Skin of body (tissue), 2 donors: ENCODE results near the gene CFI. TPM values are rescaled to one million over a fixed set of nuclear protein-coding genes. Genes with fewer than 3 reads are reported as not detected.

Experiments
- DNase-seq: peaks from one replicate; lab custom pipeline; 2025; lab: John Stamatoyannopoulos, UW
- total RNA-seq: library from RNA; depleted of rRNA; stranded (reverse); fragments of >200 nt; gene quantifications from one replicate; pipeline ENCODE4 v1.2.3, GENCODE V29; 2014

The CFI gene
- 10.1 TPM for total RNA-seq

DNA sequence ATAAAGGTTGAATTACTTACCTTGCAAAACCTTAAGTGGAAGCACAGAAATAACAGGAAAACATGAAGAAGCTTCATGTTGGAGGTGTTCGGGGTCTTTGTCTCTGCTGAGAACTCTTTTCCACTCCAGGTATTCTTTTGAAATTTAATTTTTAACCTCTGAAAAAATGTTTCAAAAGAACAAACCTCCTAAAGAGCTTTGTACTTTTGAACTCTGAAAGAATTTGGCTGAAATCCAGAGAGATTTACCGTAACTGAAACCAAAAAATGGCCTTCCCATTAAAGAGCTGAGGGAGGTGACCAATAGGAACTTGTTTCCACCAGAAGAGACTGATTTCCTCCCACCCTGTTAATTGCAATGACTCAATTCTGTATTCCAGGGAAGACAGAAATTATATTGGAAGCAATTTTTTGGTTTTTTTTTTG lies at the start of gene CFI:
CFI (minus strand) TSS at position 105 of the 425 bp plus-strand sequence; CDS start at position 77, 28 bp downstream.
- DNase-seq, result no peak

DNA sequence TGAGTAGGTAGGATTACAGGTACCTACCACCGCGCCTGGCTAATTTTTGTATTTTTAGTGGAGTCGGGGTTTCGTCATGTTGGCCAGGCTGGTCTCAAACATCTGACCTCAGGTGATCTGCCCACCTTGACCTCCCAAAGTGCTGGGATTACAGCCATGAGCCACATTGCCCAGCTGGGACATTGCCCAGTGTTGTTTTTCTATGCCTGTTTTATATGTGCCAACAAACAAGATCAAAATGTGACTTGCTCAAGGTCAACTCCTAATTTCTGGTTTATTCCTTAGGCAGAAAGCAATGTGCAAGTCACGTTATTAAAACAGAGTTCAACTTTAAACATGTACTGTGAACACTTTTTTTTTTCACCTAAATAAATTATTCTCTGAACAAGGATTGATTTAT lies 48.8 kb upstream of the CFI start:
- no peak for DNase-seq

DNA sequence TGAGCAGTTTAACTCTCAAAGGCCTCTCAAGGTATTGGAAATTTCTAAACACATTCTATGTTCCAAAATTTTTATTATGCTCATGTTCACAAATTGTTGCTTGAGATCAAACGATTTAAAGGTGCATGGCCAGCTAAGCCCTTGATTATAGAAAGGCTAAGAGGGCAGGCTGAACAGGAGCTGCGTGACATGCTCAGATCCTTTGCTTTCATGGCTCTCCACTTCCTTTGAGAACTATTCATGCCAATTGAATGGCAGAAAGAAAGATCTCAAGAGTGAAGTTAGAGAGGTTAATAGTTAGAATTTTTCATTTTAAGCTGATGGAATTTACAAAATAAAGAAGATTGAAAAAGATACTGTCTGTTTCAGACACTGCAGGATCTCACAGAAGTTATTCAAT lies 46.7 kb upstream of the CFI start:
- DNase-seq, result no peak

DNA sequence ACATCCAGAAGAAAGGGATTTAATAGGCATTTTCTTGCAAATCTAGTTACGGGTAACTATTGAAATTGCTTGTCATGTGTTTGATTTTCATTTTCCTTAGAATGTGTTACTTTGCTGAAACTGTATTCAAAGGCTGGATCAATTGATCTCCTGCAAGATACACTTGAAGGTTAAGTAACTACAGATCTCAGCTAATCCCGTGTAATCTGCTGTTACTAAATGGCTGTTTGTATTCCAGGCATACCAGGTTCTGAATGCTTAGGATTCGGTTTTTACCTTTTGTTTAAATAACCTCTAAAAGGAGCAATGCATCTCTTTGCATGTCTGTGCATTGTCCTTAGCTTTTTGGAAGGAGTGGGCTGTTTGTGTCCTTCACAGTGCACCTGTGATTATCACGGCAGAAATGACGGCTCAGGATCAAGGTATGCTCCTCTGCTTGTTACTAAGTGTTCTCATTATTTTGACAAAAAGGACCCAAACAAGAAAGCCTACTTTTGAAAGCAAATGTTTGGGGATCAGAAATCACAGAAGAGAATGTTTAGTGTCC lies 46.2 kb upstream of the CFI start, which contains the start of gene LRIT3:
LRIT3 (plus strand) TSS at position 212 of the 547 bp plus-strand sequence; CDS start at position 307, 95 bp downstream.
- DNase-seq, result no peak

DNA sequence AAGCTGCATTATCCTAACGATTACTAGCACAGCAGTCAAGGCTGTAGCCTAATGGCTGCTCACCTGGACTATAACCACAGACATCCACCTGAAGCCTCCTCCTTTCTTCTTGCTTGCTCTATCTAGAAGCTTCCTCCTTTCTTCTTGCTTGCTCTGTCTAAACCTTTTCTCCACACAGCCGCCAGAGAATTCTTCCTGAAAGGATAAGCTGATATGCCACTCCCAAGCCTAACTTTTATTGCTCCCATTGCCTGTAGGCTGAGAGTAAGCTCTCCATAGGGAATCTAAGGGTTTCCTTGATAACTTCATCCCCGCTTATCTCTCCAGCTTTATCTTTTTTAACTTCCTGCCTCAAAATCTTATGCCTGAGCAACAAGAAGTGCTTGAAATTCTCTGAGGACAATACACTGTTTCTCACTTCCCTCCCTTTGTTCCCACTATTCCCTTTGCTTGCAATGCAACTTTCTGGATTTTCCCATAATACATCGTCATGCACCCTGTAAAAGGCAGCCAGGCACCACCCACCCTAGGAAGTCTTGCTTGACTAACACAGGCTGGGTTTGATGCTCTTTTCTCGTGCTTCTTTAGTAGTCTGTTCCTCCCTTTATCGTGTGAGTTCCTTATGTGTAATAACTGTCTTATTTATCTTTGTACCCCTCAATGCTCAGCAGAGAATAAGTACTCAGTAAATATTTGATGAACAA lies 44.7 kb upstream of the CFI start:
- no peak for DNase-seq

DNA sequence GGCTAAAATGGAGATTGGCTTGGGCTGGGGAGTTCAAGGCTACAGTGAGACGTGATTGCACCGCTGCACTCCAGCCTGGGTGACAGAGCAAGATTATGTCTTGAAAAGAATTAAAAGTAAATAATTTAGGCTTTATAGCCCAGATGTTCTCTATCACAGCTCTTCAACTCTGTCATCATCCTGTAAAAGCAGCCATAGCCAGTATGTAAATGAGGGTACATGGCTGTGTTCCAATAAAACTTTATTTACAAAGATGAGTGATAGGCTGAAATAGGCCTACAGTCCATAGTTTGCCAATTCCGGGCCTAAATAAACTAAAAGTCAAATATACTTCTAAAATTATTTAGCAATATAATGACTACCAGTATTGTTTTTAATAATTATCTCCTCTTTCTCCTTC lies 35.2 kb upstream of the CFI start:
- no peak for DNase-seq

DNA sequence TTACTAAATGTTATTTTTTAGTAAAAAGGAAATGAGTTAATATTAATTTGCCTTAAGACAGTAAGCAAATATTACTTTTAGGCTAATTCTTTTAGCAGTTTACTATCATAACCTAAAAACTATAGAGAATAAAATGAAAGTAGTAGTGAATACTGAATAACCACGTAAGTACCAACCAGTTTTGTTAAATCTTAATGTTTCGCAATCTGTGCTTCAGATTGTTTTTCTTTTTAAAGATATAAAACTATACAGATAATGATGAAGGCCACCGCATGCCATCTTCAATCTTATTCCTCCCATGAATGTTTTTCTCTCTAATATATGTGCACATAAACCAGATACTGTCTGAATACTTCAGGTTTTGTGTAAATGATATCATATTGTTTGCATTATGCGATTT lies 32.0 kb upstream of the CFI start:
- no peak for DNase-seq

DNA sequence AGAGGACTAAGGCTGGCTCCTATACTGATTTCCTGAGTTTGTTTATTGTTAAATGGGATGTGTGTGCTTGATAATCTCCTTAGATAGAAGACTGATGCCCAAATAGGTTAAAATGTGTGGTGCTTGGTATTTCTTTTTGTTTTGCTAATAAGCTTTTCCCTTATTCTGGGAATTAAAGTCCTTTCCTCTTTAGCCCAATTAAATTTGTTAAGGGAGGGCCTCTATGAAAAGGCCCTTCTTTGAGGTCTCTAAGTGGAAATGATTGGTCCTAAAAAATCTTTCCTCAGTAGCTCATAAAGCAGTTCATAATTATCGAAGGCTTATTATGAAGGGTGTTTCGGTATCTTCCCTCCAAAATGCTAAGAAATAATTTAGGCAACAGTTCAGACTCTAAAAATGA lies 25.9 kb upstream of the CFI start, which contains the start of gene RRH:
RRH (plus strand) TSS at position 301 of the 400 bp plus-strand sequence; CDS start at position 357, 56 bp downstream.
- DNase-seq, result no peak

DNA sequence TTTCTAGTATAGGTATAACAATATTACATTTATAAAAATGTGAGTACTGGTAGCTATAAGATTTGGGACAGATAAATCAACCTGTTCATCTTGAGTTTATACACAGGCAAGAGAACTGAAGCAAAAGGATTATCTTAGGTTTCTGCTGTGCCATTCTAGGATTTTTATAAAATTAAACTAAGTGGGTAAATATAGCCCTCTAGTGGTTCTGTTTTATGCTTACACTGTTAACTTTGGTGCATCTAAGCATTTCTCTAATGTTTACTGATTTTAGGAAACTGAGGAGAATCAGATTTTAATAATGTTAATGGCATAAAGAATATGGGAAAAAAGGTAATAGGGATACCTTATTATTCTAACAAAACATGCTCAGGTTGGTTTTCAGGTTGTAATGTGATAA lies 24.9 kb upstream of the CFI start:
- no peak for DNase-seq

DNA sequence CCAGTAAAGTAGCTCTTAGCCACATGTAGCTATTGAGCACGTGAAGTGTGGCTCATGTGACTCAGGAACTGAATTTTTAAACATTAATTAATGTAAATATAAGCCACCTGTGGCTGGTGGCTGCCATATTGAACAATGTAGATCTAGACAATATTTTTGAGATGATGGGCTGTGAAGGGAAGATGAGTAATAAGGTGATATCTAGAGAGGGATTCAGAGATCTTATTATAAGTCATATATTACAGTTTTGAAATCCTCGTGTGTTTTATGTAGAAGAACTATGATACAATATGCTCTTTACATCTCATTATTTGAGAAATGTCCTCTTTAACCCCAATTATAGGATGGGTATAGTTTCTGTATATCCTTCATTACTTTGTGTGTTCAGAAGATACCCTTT lies 19.4 kb upstream of the CFI start:
- no peak for DNase-seq

DNA sequence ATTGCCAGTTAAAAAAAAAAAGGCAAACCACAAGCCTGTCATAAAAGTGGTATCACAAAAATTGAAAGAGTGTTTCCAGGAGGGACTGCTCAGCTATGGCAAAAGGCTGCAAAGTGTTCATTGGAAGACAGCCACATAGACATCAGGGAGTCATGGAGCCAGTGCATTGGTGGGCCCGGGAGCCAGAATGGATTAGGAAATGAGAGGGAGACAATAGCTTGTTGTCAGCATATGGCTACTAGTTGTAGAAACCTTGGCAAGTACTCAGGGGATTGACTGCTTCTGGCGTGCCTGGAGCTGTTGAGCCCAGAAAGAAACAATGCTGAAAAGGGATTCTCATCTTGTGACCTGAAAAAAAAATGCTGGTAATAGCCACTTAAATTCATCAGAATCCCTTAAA lies 18.8 kb upstream of the CFI start:
- no peak for DNase-seq

DNA sequence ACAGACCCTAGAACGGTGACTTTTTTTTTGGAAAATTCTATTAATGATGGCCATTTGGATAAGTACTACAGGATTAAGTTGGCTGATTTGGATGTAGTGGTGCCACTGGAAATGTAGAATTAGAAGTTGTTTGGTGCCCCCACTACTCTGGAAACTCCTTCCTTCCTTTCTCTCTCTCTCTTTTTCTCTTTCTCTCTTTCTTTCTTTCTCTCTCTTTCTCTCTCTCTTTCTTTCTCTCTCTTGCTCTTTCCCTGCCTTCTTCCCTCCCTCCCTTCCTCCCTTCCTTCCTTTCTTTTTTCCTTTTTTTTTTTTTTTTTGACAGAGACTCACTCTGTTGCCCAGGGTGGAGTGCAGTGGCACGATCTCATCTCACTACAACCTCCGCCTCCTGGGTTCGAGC lies 16.5 kb upstream of the CFI start:
- DNase-seq, result no peak

DNA sequence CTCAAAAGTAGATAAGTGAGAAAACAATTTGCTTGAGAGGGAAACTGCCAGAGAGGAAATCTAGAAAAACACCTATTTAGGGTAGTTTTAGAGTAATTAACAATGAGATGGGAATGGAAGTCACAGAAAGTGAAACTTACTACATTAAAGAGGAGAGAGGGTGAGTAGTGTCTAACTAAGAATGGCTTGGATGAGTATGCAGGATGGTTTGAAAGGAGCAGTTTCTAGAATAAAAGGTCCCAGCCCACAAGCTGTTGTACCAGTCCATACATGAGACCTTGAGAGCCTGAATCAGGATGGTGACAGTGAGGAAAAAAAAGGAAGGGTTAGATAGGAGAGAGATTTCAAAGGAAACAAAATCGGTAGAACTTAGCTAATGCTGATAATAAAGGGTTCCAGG lies 15.1 kb upstream of the CFI start:
- no peak for DNase-seq

DNA sequence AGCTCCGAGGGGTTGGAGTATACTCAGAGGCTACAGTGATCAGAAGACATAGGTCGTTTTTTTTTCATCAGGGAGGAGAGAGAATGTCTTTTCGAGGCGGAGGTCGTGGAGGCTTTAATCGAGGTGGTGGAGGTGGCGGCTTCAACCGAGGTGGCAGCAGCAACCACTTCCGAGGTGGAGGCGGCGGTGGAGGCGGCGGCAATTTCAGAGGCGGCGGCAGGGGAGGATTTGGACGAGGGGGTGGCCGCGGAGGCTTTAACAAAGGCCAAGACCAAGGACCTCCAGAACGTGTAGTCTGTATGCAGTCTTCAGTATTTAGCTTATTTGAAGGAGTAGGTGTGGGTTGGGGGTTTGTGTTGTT lies 14.3 kb upstream of the CFI start:
- DNase-seq, result no peak

DNA sequence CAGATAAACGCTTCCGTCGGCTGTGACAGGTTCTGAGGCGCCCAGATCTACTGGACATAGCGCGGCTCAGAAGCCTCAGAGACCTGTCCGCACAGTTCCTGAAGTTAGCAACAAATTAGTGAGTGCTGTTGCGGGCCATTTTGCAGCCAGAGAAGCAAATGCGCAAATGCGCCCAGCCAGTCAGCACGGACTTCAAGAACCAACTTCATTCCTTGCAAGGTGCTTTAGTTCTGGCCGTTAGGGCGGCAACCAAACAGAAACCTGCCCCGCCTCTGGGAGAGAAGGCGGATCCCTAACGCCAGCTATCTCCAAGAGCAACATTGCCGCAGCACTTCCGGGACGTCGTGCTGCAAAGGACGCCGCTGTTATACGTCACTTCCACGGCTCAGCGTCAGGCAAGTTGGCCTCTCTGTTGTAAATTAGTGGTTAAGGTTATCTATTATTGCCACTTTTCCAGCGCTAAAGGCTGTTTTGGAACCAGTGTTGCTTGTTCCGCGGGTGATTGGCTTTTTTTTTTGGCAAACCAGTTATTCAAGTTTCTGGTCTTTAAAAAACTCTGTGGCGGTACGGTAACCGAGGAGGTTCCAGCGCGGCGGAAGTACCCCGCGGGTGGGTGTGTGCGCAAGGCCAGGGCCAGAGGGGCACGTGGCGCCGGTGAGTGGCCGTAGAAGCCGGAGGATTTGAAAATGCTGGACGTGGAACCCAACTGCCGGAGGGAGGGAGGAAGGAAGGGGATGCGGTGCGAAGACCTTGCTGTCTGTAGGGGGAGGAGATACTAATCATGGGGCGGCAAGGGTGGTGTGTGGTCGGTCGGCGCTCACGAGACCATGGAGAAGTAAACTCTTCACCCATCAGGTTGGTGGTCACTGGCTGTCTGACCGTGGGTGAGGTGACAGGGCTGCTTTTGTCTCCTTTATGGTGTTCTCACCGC lies 13.6 kb upstream of the CFI start, which contains the start of gene GAR1:
GAR1 (plus strand) TSS at position 612 of the 931 bp plus-strand sequence. CDS start 403 bp downstream, outside the sequence.
- DNase-seq, result peak; percentile 95

DNA sequence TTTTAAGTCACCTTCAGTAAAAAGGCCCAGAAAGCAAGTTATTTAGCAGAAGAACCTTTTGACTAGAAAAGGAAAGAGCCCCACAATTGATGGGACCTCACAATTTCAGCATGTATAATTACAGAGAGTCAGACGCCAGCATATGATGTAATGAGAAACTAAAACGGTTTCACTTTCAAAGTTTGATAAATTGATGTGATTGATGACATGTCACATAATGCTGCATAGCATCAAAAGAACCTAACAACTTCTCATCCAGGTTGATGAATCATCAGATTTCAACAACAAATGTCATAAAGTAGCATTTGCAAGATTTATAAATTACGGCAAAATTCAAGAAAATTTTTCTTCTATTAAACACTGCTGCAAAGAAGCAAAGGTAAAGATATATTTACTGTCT lies 9.9 kb upstream of the CFI start:
- no peak for DNase-seq

DNA sequence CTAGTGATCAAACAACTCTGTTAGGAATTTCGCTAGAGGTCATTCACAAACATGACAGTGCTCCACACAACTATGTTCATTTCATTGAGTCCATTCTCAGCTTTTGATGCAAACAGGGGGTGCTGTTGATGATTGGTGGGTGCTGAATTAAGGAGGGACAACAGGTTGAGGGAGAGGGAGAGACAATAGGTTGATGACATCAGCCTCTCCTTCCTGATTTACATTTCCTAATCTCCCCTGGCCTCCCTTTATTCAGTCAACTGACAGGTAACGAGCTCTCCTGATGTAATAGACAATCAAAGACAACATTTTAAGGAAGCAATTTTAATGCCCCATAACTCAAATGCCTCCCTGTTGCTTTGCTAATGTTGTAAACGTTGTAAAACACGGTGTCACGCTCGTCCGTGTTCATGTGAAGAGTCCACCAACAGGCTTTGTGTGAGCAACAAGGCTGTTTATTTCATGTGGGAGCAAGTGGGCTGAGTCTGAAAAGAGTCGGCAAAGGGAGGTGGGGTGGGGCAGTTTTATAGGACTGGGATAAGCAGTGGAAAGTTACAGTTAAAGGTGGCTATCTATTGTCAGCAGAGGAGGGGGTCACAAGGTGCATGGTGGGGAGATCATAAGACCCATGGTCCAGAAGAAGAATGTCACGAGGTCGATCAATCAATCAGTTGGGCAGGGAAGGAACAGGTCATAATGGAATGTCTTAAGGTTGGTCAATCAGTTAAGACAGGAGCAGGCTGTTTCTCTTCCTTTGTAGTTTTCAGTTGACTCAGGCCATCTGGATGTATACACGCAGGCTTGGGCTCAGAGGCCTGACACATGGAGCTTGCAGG lies 9.0 kb upstream of the CFI start:
- no peak for DNase-seq

DNA sequence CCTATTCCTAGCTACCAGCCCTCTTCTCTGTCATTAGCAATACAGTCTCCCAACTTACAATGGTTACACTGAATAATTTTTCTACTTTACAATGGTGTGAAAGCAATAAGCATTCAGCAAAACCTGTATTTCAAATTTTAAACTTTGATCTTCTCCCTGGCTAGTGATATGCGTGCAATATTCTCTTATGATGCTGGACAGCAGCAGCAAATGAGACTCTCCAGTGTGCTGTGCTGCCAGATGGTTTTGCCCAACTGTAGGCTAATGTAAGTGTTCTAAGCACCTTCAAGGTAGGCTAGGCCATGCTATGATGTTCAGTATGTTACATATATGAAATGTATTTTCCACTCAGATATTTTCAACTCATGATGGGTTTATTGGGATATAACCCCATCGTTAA lies 7.9 kb upstream of the CFI start:
- no peak for DNase-seq

DNA sequence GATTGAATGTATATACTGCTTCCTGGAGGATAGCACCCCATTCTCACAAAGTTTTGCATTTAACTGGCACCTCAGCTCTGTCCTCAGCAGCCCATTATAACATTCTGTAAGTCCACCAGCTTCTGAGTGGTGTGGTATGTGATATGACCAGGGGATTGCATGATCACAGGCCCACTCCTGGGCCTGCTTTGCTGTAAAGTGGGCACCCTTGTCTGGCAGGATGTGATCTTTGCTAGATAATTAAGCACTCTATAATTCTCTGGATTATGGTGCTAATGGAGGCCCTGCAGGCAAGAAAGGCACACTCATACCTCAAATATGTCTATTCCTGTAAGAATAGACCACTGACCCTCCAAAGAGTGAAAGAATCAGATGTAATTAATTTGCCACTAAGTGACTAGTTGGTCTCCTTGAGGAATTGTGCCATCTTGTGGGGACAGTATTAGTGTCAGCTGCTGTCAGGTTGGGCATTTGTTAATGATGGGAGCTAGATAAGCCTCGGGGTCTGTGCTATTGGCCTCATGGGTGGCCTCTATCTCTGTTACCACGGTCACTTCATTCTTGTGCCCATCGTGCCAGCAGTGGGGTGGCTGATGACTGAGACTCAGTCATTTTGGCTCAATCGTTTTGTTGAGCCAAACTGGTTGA lies 2.2 kb upstream of the CFI start:
- DNase-seq, result no peak

DNA sequence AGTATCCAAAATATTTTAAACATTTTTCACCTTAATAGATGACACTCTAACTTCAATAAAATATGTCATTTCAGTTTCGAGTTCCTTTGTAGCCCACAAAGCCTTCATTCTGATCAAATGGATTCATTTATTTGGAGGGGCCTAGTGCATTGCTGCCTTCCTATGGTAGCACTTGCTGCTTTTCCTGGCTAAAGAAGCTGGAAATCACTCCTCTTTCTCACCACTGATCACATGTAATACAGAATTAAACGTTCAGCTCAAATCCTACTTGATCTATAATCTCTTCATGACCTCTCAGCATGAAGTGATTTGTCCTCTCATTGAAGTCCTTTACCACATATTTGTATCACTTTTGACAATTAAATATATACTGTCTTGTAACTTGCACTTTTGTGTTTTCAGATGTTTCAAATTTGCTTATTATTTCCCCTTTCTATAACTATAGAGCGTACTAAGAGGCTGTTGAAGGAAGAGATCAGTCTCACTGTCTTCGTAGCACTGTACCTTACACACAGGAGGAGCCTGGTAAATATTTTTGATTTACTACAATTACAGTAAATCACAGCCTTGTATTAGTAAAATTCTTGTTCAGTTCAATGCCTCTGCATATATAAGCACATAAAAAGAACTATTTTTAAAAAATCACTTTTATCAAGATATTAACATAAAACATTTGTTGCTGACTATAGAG lies 555 bp downstream of the CFI start:
- no peak for DNase-seq
